Measurements from ENCODE around the gene OSBP. TPM values are rescaled to one million over a fixed set of nuclear protein-coding genes. Genes with fewer than 3 reads are reported as not detected.

The OSBP gene
- total RNA-seq, 1 donor from 2014 or later = 30.0 TPM

DNA sequence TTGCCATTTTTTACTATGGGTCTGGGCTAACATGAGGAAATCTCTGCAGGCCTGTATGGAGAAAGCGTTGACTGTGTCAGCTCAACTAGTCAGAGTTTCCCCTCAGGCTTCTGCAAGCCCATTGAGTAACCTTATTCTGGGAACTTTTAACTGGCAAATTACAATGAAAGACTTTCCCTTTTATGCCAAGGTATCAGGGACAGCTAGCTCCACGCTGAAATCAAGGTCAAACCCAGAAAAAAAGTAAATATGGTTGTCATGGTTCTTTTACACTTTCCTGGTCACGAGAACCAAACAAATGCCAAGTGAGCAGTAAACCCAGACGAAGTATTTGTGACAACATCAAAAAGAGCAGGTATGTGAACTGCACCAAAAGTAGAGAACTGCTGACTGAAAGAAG, 13.8 kb downstream of the OSBP start:
- TF ChIP-seq, protein P1, sequence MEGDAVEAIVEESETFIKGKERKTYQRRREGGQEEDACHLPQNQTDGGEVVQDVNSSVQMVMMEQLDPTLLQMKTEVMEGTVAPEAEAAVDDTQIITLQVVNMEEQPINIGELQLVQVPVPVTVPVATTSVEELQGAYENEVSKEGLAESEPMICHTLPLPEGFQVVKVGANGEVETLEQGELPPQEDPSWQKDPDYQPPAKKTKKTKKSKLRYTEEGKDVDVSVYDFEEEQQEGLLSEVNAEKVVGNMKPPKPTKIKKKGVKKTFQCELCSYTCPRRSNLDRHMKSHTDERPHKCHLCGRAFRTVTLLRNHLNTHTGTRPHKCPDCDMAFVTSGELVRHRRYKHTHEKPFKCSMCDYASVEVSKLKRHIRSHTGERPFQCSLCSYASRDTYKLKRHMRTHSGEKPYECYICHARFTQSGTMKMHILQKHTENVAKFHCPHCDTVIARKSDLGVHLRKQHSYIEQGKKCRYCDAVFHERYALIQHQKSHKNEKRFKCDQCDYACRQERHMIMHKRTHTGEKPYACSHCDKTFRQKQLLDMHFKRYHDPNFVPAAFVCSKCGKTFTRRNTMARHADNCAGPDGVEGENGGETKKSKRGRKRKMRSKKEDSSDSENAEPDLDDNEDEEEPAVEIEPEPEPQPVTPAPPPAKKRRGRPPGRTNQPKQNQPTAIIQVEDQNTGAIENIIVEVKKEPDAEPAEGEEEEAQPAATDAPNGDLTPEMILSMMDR (IDR thresholded peaks at IDR 0.05; ENCODE audit: borderline replicate concordance) = no peak
- Histone ChIP-seq H3K4me1 (peaks cover 11% of the 10 kb centered on the region), H3K27ac (replicated peaks) (no peak overlapping the region), H3K27me3 (ENCODE audit: low read depth) (no peaks in the 10 kb centered on the region), H3K4me3 (no peak overlapping the region), H3K9me3 (replicated peaks) (no peaks in the 10 kb centered on the region), H3K36me3 (peaks cover 100% of the 10 kb centered on the region)
- intact Hi-C loops (cut with micrococcal nuclease) = no loop called here
- no peak for DNase-seq

DNA sequence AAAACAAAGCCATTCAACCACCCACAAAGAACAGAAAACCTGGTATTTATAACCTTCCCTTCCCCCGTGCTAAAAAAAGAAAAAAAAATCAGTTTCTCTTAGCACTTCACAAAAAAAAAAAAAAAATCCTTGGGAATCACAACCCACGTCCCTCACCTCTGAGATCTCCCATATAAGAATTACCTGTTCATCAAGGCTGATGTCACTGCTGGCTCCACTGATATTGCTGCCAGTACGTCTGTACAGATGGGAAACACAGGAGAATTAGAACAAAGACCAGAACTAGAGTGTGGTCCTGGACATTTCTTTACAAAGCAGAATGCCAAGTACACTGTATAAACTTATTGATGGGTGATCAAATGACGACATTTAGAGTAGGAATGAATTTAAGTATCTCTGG, 14.9 kb downstream of the OSBP start:
- Histone ChIP-seq H3K27me3 (ENCODE audit: low read depth) (no peaks in the 10 kb centered on the region), H3K36me3 (peaks cover 100% of the 10 kb centered on the region), H3K9me3 (replicated peaks) (no peaks in the 10 kb centered on the region), H3K4me1 (peaks cover 10% of the 10 kb centered on the region), H3K27ac (replicated peaks) (no peak overlapping the region), H3K4me3 (no peak overlapping the region)
- intact Hi-C loops (cut with micrococcal nuclease) = no loop called here
- no peak for DNase-seq
- TF ChIP-seq, protein P1 (IDR thresholded peaks at IDR 0.05; ENCODE audit: borderline replicate concordance) = no peak

DNA sequence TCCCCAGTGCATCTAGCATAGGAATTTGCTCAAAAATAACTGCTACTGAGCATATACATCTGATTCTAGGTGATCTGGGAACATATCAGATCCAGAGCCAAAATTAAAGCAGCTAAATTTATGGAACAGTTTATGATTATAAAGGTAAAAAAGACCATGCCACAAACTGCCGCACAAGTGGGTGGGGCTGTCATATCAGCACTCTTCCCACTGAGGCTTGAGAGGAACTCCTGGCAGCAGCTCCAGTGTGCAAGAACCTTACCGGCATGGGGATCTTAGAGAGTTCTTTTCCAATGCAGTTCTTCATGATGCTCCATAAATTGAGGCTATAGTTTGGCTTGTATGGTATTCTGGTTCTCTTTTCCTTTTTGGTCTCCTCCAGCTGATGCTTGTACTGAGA, 15.3 kb downstream of the OSBP start:
- Histone ChIP-seq H3K36me3 (peaks cover 100% of the 10 kb centered on the region), H3K27me3 (ENCODE audit: low read depth) (no peaks in the 10 kb centered on the region), H3K9me3 (replicated peaks) (no peaks in the 10 kb centered on the region), H3K27ac (replicated peaks) (no peak overlapping the region), H3K4me3 (no peak overlapping the region), H3K4me1 (peaks cover 6% of the 10 kb centered on the region)
- no peak for DNase-seq
- intact Hi-C loops (cut with micrococcal nuclease) = no loop called here
- TF ChIP-seq, protein P1 (IDR thresholded peaks at IDR 0.05; ENCODE audit: borderline replicate concordance) = no peak

DNA sequence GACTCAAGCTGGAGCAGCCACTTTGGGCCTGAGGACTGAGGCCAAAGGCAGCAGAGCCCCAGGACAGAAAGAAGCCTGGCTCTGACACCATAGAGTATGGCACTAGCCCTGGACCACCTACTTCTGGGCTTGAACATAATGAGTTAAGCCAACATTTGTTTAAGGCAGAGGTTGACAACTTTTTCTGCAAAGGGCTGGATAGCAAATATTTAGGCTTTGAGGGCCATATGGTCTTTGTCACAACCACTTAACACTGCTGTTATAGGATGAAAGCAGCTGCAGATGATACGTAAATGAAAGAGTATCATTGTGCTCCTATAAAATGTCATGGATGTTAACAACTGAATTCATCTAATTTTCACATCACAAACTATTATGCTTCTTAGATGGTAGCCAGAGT, 16.6 kb downstream of the OSBP start:
- TF ChIP-seq, protein P1 (IDR thresholded peaks at IDR 0.05; ENCODE audit: borderline replicate concordance) = no peak
- H3K4me3 ChIP-seq = no peak overlapping the region
- H3K27me3 ChIP-seq (ENCODE audit: low read depth) = no peaks in the 10 kb centered on the region
- DNase-seq = no peak
- H3K27ac ChIP-seq (replicated peaks) = no peak overlapping the region
- peaks cover 6% of the 10 kb centered on the region for H3K4me1 ChIP-seq
- peaks cover 100% of the 10 kb centered on the region for H3K36me3 ChIP-seq
- intact Hi-C loops (cut with micrococcal nuclease) = no loop called here
- no peaks in the 10 kb centered on the region for H3K9me3 ChIP-seq (replicated peaks)

DNA sequence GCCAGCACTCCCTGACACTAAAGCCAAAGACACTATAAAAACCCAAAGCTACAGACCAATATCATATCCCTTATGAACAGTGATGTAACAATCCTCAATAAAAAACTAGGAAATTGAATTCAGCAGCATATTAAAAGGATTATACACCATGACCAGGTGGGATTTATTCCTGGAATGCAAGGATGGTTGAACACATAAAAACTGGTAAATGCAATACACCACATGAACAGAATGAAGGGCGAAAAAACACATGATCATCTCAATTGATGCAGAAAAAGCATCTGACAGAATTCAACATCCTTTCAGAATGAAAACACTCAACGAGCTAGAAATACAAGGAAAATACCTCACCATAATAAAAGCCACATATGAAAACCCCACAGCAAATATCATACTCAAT, 31.3 kb downstream of the OSBP start:
- Histone ChIP-seq H3K4me1 (no peaks in the 10 kb centered on the region), H3K27ac (replicated peaks) (no peak overlapping the region), H3K36me3 (peaks cover 83% of the 10 kb centered on the region), H3K9me3 (replicated peaks) (peaks cover 6% of the 10 kb centered on the region), H3K27me3 (ENCODE audit: low read depth) (no peaks in the 10 kb centered on the region), H3K4me3 (no peak overlapping the region)
- intact Hi-C loops (cut with micrococcal nuclease) = loop anchor here (5.0 kb wide), 1 partner anchor 68 kb away; no protein-coding TSS in a partner anchor
- DNase-seq = no peak
- TF ChIP-seq, protein P1 (IDR thresholded peaks at IDR 0.05; ENCODE audit: borderline replicate concordance) = no peak

Measured in left ventricle myocardium inferior (tissue), 1 donor.